HFF-Myc (cell line): Measurements from ENCODE around the gene CNOT6L.

Experiments
- DNase-seq: peaks from one replicate; pipeline ENCODE4 v3.0.0-alpha.2; 2011; ENCODE audit warnings: low read depth; ENCODE audit errors: extremely low read depth
- H3K4me3 ChIP-seq: replicated peaks from 2 replicates; pipeline ENCODE4 v1.5.1; 2011; ENCODE audit warnings: low read depth, mild to moderate bottlenecking, control low read depth, low read length
- TF ChIP-seq, protein P1 (sequence below): IDR thresholded peaks from 2 replicates; pipeline ENCODE4 v1.5.1; 2012; ENCODE audit warnings: mild to moderate bottlenecking, low read depth, low read length, control low read depth; ENCODE audit errors: missing control alignments

CNOT6L gene

DNA sequence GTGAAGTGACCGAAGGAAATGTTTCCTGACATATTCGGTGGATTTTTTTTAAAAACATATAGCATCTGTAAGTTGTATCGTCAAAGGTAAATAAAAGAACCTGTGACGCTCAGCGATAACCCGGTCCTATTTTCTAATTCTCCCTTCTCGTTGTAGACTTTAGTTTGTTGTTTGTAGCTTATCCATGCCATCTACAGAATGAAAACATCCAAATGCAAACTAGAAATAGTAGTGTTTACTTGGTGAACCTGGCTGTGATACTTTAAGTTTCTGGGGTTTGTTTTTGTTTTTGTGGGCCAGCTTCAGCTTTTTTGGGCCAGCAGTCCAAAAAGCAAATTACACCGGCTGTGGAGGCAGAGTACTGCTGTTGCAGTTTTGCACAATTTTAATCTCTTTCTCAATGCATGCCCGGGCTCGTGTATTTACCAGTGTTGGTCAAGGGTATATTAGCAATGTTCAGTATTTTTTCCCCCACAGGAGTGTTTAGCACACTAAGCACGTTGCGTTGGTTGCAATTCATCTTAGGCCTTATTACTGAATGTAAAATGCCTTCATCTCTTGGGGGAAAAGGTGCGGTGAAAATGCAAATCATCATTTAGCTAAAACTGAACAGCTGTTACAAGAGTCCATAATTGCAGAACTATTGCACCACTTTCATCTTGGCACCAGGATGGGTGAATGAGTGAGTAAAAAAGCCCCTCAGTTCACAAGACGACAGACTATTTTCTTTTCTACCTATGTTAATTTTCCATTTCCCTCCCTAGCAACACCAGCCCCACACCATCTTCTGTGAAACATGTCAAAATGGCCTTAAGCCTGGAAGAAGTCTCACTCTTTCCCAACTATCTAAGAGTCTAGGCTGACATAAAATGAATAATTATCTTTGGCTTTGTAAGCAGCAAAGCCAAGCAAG is 1.7 kb upstream of the CNOT6L start:
- TF ChIP-seq, protein P1, sequence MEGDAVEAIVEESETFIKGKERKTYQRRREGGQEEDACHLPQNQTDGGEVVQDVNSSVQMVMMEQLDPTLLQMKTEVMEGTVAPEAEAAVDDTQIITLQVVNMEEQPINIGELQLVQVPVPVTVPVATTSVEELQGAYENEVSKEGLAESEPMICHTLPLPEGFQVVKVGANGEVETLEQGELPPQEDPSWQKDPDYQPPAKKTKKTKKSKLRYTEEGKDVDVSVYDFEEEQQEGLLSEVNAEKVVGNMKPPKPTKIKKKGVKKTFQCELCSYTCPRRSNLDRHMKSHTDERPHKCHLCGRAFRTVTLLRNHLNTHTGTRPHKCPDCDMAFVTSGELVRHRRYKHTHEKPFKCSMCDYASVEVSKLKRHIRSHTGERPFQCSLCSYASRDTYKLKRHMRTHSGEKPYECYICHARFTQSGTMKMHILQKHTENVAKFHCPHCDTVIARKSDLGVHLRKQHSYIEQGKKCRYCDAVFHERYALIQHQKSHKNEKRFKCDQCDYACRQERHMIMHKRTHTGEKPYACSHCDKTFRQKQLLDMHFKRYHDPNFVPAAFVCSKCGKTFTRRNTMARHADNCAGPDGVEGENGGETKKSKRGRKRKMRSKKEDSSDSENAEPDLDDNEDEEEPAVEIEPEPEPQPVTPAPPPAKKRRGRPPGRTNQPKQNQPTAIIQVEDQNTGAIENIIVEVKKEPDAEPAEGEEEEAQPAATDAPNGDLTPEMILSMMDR, result no peak
- H3K4me3 ChIP-seq, result peak overlapping the region; percentile 84
- no peak for DNase-seq

DNA sequence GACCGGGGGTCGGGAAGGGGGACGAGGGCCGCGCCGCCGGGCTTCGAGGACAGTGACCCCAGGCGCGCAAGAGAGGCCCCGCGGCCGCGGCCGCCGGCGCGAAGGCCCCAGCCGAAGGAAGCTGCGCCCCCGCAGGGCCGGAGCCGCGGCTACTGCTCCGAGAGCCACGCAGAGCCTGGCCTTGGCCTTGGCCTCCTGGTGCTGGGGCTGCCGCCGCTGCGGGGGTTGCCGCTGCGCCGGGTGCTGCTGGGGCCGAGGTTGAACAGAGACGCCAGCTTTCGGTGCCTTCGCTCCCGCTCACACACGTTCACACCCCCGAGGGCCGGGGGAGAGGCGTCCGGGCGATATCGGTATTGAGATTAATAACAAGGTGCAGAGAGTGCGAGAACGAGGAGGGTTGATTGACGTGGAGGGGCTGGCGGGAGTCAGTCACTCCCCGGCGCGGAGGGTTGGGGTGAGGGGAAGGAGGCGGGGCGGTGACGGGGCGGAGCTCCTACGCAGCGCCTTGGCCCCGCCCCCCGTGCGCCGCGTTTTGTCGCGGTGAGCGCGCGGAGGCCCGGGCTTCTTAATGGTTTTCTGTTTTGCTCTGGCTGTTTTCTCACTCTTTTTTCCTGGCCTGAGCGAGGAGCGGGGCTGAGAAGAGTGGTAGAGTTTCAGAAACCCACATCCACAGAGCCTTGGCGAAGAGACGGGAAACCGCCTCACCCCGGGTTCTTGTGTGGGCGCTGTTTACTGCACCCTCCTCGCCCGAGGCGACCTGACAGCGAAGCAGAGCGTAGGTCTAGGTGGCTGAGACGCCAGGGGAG is 878 bp upstream of the CNOT6L start:
- DNase-seq, result peak; percentile 32
- TF ChIP-seq, protein P1, result no peak
- H3K4me3 ChIP-seq, result peak overlapping the region; percentile 84

DNA sequence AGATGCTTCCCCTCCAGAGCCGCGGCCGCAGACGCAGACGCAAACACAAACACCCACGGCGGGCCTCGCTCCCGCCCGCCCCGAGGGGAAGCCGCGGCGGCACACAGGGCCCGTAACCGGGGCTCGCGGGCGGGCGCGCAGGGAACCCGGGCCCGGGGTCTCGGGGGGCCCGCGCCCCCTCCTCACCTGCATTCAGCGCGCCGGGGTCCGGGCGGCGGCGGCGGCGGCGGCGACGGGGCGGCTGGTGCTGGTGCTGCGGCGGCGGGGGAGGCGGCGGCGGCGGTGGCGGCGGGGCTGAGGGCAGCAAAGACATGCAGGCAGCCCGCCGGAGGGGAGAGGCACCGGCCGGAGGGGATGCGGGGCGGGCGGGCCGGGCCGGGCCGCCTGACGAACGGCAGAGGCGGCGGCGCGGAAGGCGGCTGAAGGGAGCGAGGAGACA is 255 bp upstream of the CNOT6L start:
- H3K4me3 ChIP-seq, result peak overlapping the region; percentile 84
- no peak for DNase-seq
- TF ChIP-seq, protein P1, result no peak

DNA sequence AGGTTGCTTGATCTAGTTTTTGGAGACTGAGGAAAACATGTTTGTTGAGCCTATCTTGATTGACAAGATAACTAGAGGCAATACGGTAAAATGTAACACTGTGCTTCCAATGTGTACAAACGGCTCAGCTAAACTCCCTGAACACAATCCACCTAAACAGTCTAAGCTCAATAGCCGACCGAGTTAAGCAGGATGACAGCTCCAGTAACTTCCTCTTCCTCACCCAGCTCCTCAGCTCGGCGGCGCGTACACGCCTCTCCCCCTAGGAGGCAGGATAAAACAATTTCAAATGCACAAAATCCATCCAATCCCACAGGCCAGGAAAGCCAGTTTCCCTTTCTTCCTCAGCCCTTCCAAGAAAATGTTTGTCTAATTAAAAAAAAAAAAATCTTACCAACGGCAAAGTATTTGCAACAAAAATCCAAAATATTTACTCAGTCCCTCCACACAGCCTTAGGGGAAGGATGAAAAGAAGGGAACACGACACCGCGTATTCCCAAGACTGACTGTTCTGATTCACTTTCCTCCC is 1.0 kb downstream of the CNOT6L start:
- DNase-seq, result peak; percentile 70

DNA sequence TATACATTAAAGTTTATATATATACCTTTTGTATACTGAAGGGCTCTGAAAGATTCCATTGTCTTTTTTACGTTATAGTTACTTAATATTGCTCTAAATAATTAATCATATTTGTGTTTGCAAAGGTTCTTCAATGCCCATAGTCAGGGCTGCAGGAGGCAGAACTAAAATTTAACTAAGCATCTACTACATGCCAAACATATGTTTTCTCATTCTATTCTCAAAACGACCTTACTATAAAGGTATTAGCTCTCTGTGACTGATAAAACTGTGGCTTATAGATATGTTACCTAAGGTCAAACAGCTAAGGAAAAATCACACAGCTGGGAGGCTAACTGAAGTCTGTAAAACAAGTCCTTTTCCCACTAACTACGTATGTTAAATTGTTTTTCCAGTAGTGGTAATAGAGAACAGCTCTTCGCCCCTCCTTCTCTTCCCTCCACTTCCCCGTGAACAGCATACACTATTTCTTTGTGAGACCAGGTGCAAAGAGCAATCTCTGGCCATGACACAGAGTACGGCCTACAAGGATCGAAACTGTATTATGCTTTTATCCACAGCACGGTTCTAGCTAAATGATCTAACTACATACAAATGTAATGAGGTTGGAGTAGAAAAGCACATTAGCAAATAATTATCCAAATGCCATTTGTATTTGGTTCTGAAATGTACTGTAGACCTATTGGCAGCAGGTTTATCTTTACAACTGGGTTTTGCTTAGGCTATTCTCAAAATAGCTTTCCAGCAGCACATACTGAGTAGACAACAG is 1.7 kb downstream of the CNOT6L start:
- no peak for DNase-seq
- TF ChIP-seq, protein P1, result no peak
- H3K4me3 ChIP-seq, result peak overlapping the region; percentile 84

More for the DNA sequence above, 1.0 kb downstream of the CNOT6L start:
- TF ChIP-seq, protein P1, result peak; percentile 56
- peak overlapping the region; percentile 84 for H3K4me3 ChIP-seq

DNA sequence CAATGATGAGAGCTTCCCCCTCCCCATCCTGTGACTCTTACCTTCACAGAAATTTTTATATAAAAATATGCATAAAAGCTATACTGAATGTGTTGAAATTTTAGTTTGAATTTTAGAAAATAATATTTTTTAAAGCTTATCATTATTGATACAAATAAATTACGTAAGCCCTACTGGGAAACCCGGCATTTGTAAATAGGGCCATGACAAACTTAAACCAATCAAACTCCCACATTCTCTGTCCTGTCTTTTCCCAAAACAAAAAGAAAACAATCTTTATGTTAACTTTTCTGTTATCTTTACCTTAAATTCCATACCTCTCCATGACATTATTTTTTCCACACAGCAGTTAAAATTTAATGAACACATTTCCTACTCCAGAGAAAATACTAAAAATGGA is 2.6 kb downstream of the CNOT6L start:
- no peak for DNase-seq
- TF ChIP-seq, protein P1, result no peak
- H3K4me3 ChIP-seq, result no peak overlapping the region
